ENCODE measurements around the gene FRMPD3.

- TF ChIP-seq SUZ12 (IDR thresholded peaks at IDR 0.05; ENCODE audit: extremely low read depth, insufficient read depth, insufficient read length) (no peak), YY1 (IDR thresholded peaks at IDR 0.05; ENCODE audit: insufficient read depth, insufficient read length) (no peak), ZNF274 (IDR thresholded peaks at IDR 0.05; ENCODE audit: low read depth, low read length) (no peak)
These were observed 16.6 kb downstream of the FRMPD3 start for GRCh38 chrX:107465932-107466620.

Measured in NT2/D1 (cell line).